HEK293 (cell line): ENCODE data around the gene PJVK.

Source experiments
- KLF1 ChIP-seq: fragments of 450-650 bp; formaldehyde crosslinking; IDR thresholded peaks from 2 replicates; pipeline ENCODE4 v1.5.1; 2016; ENCODE audit warnings: missing biosample characterization, missing genetic modification characterization
- KLF10 ChIP-seq: fragments of 450-650 bp; IDR thresholded peaks from 2 replicates; pipeline ENCODE4 v1.5.1; 2018; ENCODE audit warnings: missing biosample characterization, mild to moderate bottlenecking, missing genetic modification characterization
- KLF9 ChIP-seq: fragments of 450-650 bp; formaldehyde crosslinking; IDR thresholded peaks from 2 replicates; pipeline ENCODE4 v1.5.1; 2016; ENCODE audit warnings: missing biosample characterization, missing genetic modification characterization, low read depth
- OSR2 ChIP-seq: fragments of 450-650 bp; formaldehyde crosslinking; IDR thresholded peaks from 2 replicates; pipeline ENCODE4 v1.5.1; 2016; ENCODE audit warnings: missing biosample characterization, missing genetic modification characterization
- PATZ1 ChIP-seq: fragments of 450-650 bp; formaldehyde crosslinking; IDR thresholded peaks from 2 replicates; pipeline ENCODE4 v1.5.1; 2016; ENCODE audit warnings: missing biosample characterization, missing genetic modification characterization
- PRDM2 ChIP-seq: fragments of 450-650 bp; formaldehyde crosslinking; IDR thresholded peaks from 2 replicates; pipeline ENCODE4 v1.5.1; 2016; ENCODE audit warnings: missing biosample characterization, missing genetic modification characterization, borderline replicate concordance
- PRDM4 ChIP-seq: fragments of 450-650 bp; formaldehyde crosslinking; IDR thresholded peaks from 2 replicates; pipeline ENCODE4 v1.5.1; 2017; ENCODE audit warnings: missing biosample characterization, missing genetic modification characterization
- ZBTB48 ChIP-seq: fragments of 450-650 bp; formaldehyde crosslinking; IDR thresholded peaks from 2 replicates; pipeline ENCODE4 v1.5.1; 2016; ENCODE audit warnings: missing biosample characterization, missing genetic modification characterization
- ZNF18 ChIP-seq: fragments of 450-650 bp; formaldehyde crosslinking; IDR thresholded peaks from 2 replicates; pipeline ENCODE4 v1.5.1; 2016; ENCODE audit warnings: missing biosample characterization, missing genetic modification characterization
- ZNF214 ChIP-seq: fragments of 450-650 bp; formaldehyde crosslinking; IDR thresholded peaks from 2 replicates; pipeline ENCODE4 v1.5.1; 2017; ENCODE audit warnings: missing biosample characterization, mild to moderate bottlenecking, missing genetic modification characterization, borderline replicate concordance
- ZNF433 ChIP-seq: fragments of 450-650 bp; formaldehyde crosslinking; IDR thresholded peaks from 2 replicates; pipeline ENCODE4 v1.5.1; 2016; ENCODE audit warnings: missing biosample characterization, missing genetic modification characterization, low read depth
- ZNF596 ChIP-seq: fragments of 450-650 bp; IDR thresholded peaks from 2 replicates; pipeline ENCODE4 v1.5.0; 2018; ENCODE audit warnings: missing biosample characterization, mild to moderate bottlenecking, missing genetic modification characterization, moderate library complexity
- ZSCAN16 ChIP-seq: fragments of 450-650 bp; formaldehyde crosslinking; IDR thresholded peaks from 2 replicates; pipeline ENCODE4 v1.5.1; 2016; ENCODE audit warnings: missing biosample characterization, missing genetic modification characterization
- TF ChIP-seq, protein P1 (sequence below): fragments of 450-650 bp; formaldehyde crosslinking; IDR thresholded peaks from 2 replicates; pipeline ENCODE4 v1.5.1; 2016; ENCODE audit warnings: missing biosample characterization, missing genetic modification characterization, low read depth
- TF ChIP-seq, protein P2 (sequence below): fragments of 450-650 bp; IDR thresholded peaks from 2 replicates; pipeline ENCODE4 v1.5.1; 2018; ENCODE audit warnings: missing biosample characterization, mild to moderate bottlenecking, missing genetic modification characterization
- TF ChIP-seq, protein P3 (sequence below): fragments of 450-650 bp; formaldehyde crosslinking; IDR thresholded peaks from 2 replicates; pipeline ENCODE4 v1.5.1; 2016; ENCODE audit warnings: missing biosample characterization, missing genetic modification characterization

PJVK gene

DNA sequence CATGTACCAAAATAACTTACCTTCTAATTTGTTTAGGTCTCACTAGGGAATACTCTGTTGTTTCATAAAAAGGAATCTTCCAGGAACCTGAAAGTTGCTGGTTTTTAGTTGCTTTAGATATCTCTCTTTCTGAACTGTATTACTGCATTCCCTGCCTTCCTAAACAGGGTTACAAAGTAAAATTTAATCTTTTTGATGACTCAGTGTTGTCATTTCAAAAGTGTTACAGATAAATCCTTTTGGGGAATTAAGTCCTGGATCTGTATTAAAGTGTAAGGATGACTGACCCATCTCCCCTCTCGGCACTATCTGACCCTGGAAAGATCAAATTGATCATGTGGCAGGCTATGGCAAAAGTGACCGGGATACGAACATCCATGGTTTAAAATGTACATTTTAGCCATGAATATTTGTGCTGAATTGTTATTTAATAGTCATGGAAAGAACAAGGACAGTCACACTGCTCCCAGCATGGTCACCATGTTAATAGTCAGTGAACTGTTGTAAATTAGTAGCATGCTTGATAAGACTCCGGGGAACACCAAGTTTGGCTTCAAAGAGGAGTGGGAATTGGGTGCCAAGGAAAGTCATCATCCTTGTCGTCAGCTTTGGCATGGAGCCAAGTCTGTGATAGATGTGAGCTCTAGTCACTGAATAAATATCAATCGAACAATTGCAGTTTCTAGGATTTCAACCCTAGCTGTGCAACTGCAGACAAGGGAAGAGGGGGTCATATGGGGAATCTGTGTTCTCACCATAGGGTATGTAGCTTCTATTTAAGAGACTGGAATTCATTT, 33.3 kb downstream of the PJVK start (continued):
- TF ChIP-seq ZNF214 (peak; percentile 83; the same call in 1 of the 2 replicates), ZNF18 (tag by site-specific recombination) (peak; percentile 97), ZNF596 (peak; percentile 55), PRDM4 (tag by site-specific recombination) (peak; percentile 99), KLF1 (no peak), KLF9 (tag by site-specific recombination) (no peak), KLF10 (tag by site-specific recombination) (peak; percentile 93), ZSCAN16 (tag by site-specific recombination) (no peak), OSR2 (peak; percentile 82), ZNF433 (tag by site-specific recombination) (no peak), PRDM2 (tag by site-specific recombination) (no peak), ZBTB48 (tag by site-specific recombination) (no peak), PATZ1 (tag by site-specific recombination) (peak; percentile 60)
- TF ChIP-seq, protein P1, sequence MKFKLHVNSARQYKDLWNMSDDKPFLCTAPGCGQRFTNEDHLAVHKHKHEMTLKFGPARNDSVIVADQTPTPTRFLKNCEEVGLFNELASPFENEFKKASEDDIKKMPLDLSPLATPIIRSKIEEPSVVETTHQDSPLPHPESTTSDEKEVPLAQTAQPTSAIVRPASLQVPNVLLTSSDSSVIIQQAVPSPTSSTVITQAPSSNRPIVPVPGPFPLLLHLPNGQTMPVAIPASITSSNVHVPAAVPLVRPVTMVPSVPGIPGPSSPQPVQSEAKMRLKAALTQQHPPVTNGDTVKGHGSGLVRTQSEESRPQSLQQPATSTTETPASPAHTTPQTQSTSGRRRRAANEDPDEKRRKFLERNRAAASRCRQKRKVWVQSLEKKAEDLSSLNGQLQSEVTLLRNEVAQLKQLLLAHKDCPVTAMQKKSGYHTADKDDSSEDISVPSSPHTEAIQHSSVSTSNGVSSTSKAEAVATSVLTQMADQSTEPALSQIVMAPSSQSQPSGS = no peak
- TF ChIP-seq, protein P2, sequence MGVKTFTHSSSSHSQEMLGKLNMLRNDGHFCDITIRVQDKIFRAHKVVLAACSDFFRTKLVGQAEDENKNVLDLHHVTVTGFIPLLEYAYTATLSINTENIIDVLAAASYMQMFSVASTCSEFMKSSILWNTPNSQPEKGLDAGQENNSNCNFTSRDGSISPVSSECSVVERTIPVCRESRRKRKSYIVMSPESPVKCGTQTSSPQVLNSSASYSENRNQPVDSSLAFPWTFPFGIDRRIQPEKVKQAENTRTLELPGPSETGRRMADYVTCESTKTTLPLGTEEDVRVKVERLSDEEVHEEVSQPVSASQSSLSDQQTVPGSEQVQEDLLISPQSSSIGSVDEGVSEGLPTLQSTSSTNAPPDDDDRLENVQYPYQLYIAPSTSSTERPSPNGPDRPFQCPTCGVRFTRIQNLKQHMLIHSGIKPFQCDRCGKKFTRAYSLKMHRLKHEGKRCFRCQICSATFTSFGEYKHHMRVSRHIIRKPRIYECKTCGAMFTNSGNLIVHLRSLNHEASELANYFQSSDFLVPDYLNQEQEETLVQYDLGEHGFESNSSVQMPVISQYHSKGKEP (tag by site-specific recombination) = peak; percentile 91
- TF ChIP-seq, protein P3, sequence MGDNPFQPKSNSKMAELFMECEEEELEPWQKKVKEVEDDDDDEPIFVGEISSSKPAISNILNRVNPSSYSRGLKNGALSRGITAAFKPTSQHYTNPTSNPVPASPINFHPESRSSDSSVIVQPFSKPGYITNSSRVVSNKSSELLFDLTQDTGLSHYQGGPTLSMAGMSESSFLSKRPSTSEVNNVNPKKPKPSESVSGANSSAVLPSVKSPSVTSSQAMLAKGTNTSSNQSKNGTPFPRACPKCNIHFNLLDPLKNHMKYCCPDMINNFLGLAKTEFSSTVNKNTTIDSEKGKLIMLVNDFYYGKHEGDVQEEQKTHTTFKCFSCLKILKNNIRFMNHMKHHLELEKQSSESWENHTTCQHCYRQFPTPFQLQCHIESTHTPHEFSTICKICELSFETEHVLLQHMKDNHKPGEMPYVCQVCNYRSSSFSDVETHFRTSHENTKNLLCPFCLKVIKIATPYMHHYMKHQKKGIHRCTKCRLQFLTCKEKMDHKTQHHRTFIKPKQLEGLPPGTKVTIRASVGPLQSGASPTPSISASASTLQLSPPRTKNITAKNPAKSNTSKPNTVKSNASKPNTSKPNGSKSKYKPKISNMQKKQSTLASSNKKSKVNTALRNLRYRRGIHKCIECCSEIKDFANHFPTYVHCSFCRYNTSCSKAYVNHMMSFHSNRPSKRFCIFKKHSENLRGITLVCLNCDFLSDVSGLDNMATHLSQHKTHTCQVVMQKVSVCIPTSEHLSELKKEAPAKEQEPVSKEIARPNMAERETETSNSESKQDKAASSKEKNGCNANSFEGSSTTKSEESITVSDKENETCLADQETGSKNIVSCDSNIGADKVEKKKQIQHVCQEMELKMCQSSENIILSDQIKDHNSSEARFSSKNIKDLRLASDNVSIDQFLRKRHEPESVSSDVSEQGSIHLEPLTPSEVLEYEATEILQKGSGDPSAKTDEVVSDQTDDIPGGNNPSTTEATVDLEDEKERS (tag by site-specific recombination) = no peak
